ENCODE measurements around the gene SIAH3. TPM values are rescaled to one million over a fixed set of nuclear protein-coding genes. Genes with fewer than 3 reads are reported as not detected.

SIAH3 gene
- total and polyA plus RNA-seq, 7 donors = 0.01 TPM; not detected in 6

GRCh38 chr13:45828256-45828968, 23.1 kb downstream of the SIAH3 start:
- no peak for DNase-seq
- TF ChIP-seq POLR2AphosphoS5 (IDR thresholded peaks at IDR 0.05) = no peak
- no peak for TF ChIP-seq POLR2A (IDR thresholded peaks at IDR 0.05)
- TF ChIP-seq CTCF (IDR thresholded peaks at IDR 0.05) = no peak
- no peak for TF ChIP-seq EP300 (IDR thresholded peaks at IDR 0.05)
- intact Hi-C loops (cut with DNase I) = no loop called here
- 73 to 81% methylated on average over 6 of the region's 6 CpGs for WGBS, 2 donors
- no peaks in the 10 kb centered on the region for H3K9me3 ChIP-seq
- no peaks in the 10 kb centered on the region for H3K27me3 ChIP-seq
- no peaks in the 10 kb centered on the region for H3K36me3 ChIP-seq
- no peak overlapping the region for H3K27ac ChIP-seq
- H3K4me3 ChIP-seq = no peak overlapping the region
- H3K4me1 ChIP-seq = peaks cover 0 to 4% (median 2%) of the 10 kb centered on the region in 4 donors

- Histone ChIP-seq H3K9me3 (no peaks in the 10 kb centered on the region), H3K4me1 (peaks cover 0 to 8% (median 0%) of the 10 kb centered on the region in 4 donors), H3K4me3 (no peak overlapping the region), H3K27me3 (no peaks in the 10 kb centered on the region), H3K36me3 (no peaks in the 10 kb centered on the region), H3K27ac (no peak overlapping the region)
- no peak for DNase-seq
- TF ChIP-seq POLR2AphosphoS5 (IDR thresholded peaks at IDR 0.05) (no peak), POLR2A (IDR thresholded peaks at IDR 0.05) (no peak), EP300 (IDR thresholded peaks at IDR 0.05) (no peak)
- intact Hi-C loops (cut with DNase I) = no loop called here
Observed at GRCh38 chr13:45827318-45827717, 24.2 kb downstream of the SIAH3 start.

GRCh38 chr13:45826731-45827130, 24.8 kb downstream of the SIAH3 start:
- DNase-seq = no peak
- 43 to 79% methylated on average over 5 of the region's 5 CpGs for WGBS, 2 donors
- intact Hi-C loops (cut with DNase I) = no loop called here
- H3K27me3 ChIP-seq = no peaks in the 10 kb centered on the region
- no peak overlapping the region for H3K4me3 ChIP-seq
- H3K9me3 ChIP-seq = no peaks in the 10 kb centered on the region
- TF ChIP-seq EP300 (IDR thresholded peaks at IDR 0.05) (no peak), CTCF (IDR thresholded peaks at IDR 0.05) (no peak), POLR2AphosphoS5 (IDR thresholded peaks at IDR 0.05) (no peak)
- peaks cover 0 to 8% (median 0%) of the 10 kb centered on the region in 4 donors for H3K4me1 ChIP-seq
- no peak overlapping the region for H3K27ac ChIP-seq
- H3K36me3 ChIP-seq = no peaks in the 10 kb centered on the region

GRCh38 chr13:45825387-45825650, 26.2 kb downstream of the SIAH3 start:
- Histone ChIP-seq H3K27me3 (no peaks in the 10 kb centered on the region), H3K4me1 (peaks cover 0 to 8% (median 0%) of the 10 kb centered on the region in 4 donors), H3K36me3 (no peaks in the 10 kb centered on the region), H3K4me3 (no peak overlapping the region), H3K27ac (no peak overlapping the region), H3K9me3 (no peaks in the 10 kb centered on the region)
- intact Hi-C loops (cut with DNase I) = no loop called here
- 87 to 89% methylated on average over 4 of the region's 4 CpGs for WGBS, 2 donors
- TF ChIP-seq POLR2AphosphoS5 (IDR thresholded peaks at IDR 0.05) (no peak), EP300 (IDR thresholded peaks at IDR 0.05) (no peak), POLR2A (IDR thresholded peaks at IDR 0.05) (no peak), CTCF (IDR thresholded peaks at IDR 0.05) (no peak)
- DNase-seq = no peak

GRCh38 chr13:45823583-45823982, 28.0 kb downstream of the SIAH3 start:
- H3K27ac ChIP-seq = no peak overlapping the region
- H3K4me3 ChIP-seq = no peak overlapping the region
- DNase-seq = no peak
- no peaks in the 10 kb centered on the region for H3K36me3 ChIP-seq
- no peaks in the 10 kb centered on the region for H3K27me3 ChIP-seq
- H3K4me1 ChIP-seq = peaks cover 0 to 8% (median 0%) of the 10 kb centered on the region in 4 donors
- intact Hi-C loops (cut with DNase I) = no loop called here
- no peaks in the 10 kb centered on the region for H3K9me3 ChIP-seq
- TF ChIP-seq POLR2AphosphoS5 (IDR thresholded peaks at IDR 0.05) (no peak), CTCF (IDR thresholded peaks at IDR 0.05) (no peak), POLR2A (IDR thresholded peaks at IDR 0.05) (no peak), EP300 (IDR thresholded peaks at IDR 0.05) (no peak)

Measured in sigmoid colon (tissue), 7 donors.